Esophagus squamous epithelium (tissue), 4 donors: ENCODE data around the gene STARD8.

ENCODE experiments used
- CTCF ChIP-seq, 6 experiments: fragments of 450-650 bp in 4 of 6; fragments of 200-600 bp in 2 of 6; sonication (generic) in 2 of 6; IDR thresholded peaks; one replicate each; pipeline ENCODE4 v1.5.1; 2016 to 2019; ENCODE audit warnings: antibody characterized with exemption in 6 of 6, mild to moderate bottlenecking in 4 of 6, moderate library complexity in 4 of 6
- POLR2A ChIP-seq, 4 donors: fragments of 450-650 bp; IDR thresholded peaks; one replicate each; pipeline ENCODE4 v1.6.1; 2017; ENCODE audit warnings: antibody characterized with exemption in 4 of 4, mild to moderate bottlenecking in 4 of 4, moderate library complexity in 3 of 4

DNA sequence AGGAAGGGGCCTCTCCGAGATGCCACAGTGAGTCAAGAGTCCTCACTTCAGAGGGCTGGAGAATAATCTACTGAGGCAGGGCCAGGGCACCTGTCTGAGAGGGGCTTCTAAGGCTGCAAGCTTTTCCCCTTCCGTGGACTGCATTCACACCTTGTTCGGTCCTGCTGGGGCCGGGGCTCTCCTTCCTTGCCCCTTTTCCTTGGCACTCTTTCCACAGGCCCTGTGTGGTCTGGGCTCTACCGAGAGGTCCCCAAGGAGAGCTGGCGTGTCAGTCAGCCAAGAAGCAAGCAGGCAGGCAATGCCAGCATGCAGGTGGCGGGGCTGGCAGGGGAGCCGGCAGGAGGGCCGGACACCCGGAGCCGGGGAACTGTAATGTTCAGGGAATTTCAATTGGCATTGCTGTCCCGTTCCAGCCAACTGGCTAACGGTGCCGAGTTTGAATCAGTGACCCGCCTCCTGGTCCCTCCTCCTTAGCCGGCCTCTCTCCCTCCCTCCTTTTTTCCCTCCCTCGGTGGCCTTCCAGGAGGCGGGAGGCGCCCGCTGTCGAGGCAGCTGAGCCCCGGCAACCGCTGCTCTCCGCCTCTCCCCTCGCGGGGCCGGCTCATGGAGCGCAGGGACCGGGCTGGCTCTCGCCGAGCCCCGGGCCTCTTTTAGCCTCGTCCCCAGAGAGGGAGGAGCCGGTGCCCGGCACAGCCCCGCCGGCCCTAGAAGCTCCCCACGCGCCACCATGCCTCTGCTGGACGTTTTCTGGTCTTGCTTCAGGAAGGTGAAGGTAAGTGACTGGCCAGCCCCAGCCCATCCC is at the start of gene STARD8:
- no peak for TF ChIP-seq CTCF (IDR thresholded peaks at IDR 0.05)
- no peak for TF ChIP-seq POLR2A (IDR thresholded peaks at IDR 0.05)
